22Rv1 (cell line): ENCODE measurements around the gene GPR132.
"Not testable (repeated sequence)": the region's sequence is repeated elsewhere in the genome, so short reads cannot be mapped to it uniquely, and the experiment has no call there.

ENCODE experiments used
- ZFX ChIP-seq: fragments of 450-650 bp; IDR thresholded peaks from 2 replicates; pipeline ENCODE4 v1.6.1; 2017; ENCODE audit warnings: antibody characterized with exemption, borderline replicate concordance
- TF ChIP-seq, protein P1 (sequence below): fragments of 450-650 bp; IDR thresholded peaks from 2 replicates; pipeline ENCODE4 v1.5.1; 2017; ENCODE audit warnings: mild to moderate bottlenecking

DNA sequence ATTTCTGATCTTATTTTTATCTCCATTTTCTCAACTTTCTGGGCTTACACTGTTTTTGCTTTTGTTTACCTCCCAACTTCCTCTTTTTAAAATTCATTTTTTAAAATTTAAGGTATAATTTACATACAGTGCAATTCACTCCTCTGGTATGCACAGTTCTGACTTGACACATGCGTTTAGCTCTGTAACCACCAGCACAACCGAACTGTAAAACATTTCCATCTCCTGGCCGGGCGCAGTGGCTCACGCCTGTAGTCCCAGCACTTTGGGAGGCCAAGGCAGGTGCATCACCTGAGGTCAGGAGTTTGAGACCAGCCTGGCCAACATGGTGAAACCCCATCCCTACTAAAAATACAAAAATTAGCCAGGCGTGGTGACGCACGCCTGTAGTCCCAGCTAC, 16.2 kb upstream of the GPR132 start:
- TF ChIP-seq, protein P1, sequence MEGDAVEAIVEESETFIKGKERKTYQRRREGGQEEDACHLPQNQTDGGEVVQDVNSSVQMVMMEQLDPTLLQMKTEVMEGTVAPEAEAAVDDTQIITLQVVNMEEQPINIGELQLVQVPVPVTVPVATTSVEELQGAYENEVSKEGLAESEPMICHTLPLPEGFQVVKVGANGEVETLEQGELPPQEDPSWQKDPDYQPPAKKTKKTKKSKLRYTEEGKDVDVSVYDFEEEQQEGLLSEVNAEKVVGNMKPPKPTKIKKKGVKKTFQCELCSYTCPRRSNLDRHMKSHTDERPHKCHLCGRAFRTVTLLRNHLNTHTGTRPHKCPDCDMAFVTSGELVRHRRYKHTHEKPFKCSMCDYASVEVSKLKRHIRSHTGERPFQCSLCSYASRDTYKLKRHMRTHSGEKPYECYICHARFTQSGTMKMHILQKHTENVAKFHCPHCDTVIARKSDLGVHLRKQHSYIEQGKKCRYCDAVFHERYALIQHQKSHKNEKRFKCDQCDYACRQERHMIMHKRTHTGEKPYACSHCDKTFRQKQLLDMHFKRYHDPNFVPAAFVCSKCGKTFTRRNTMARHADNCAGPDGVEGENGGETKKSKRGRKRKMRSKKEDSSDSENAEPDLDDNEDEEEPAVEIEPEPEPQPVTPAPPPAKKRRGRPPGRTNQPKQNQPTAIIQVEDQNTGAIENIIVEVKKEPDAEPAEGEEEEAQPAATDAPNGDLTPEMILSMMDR, result not testable (repeated sequence)
- TF ChIP-seq ZFX, result not testable (repeated sequence)
